Measurements from ENCODE around the gene PHACTR1.

The PHACTR1 gene

GRCh38 chr6:13247627-13248026 lies 531.1 kb downstream of the PHACTR1 start:
- Histone ChIP-seq H3K36me3 (ENCODE audit: control insufficient read depth in 2 of 2, insufficient read depth in 2 of 2, low read length in 2 of 2) (no peaks in the 10 kb centered on the region), H3K27me3 (ENCODE audit: control insufficient read depth in 2 of 2, insufficient read depth in 2 of 2, low read length in 2 of 2) (no peaks in the 10 kb centered on the region), H3K9ac (ENCODE audit: low read depth in 1 of 2, low read length in 2 of 2) (no peak overlapping the region), H3K27ac (ENCODE audit: low read depth in 2 of 2, low read length in 2 of 2) (no peak overlapping the region), H3K9me3 (ENCODE audit: control insufficient read depth in 2 of 2, low read length in 2 of 2) (no peaks in the 10 kb centered on the region), H3K4me1 (ENCODE audit: control insufficient read depth in 2 of 2, insufficient read depth in 2 of 2, low read length in 2 of 2) (no peaks in the 10 kb centered on the region), H3K4me3 (ENCODE audit: low read length in 2 of 2) (no peak overlapping the region)

- no peaks in the 10 kb centered on the region for H3K36me3 ChIP-seq (ENCODE audit: control insufficient read depth in 2 of 2, insufficient read depth in 2 of 2, low read length in 2 of 2)
- H3K9ac ChIP-seq (ENCODE audit: low read depth in 1 of 2, low read length in 2 of 2) = no peak overlapping the region
- H3K4me1 ChIP-seq (ENCODE audit: control insufficient read depth in 2 of 2, insufficient read depth in 2 of 2, low read length in 2 of 2) = no peaks in the 10 kb centered on the region
- H3K27me3 ChIP-seq (ENCODE audit: control insufficient read depth in 2 of 2, insufficient read depth in 2 of 2, low read length in 2 of 2) = no peaks in the 10 kb centered on the region
- H3K4me3 ChIP-seq (ENCODE audit: low read length in 2 of 2) = no peak overlapping the region
- no peaks in the 10 kb centered on the region for H3K9me3 ChIP-seq (ENCODE audit: control insufficient read depth in 2 of 2, low read length in 2 of 2)
- H3K27ac ChIP-seq (ENCODE audit: low read depth in 2 of 2, low read length in 2 of 2) = no peak overlapping the region
These were observed 531.5 kb downstream of the PHACTR1 start for GRCh38 chr6:13248053-13248452.

GRCh38 chr6:13248584-13248985 lies 532.0 kb downstream of the PHACTR1 start:
- no peak overlapping the region for H3K27ac ChIP-seq (ENCODE audit: low read depth in 2 of 2, low read length in 2 of 2)
- H3K36me3 ChIP-seq (ENCODE audit: control insufficient read depth in 2 of 2, insufficient read depth in 2 of 2, low read length in 2 of 2) = no peaks in the 10 kb centered on the region
- H3K9me3 ChIP-seq (ENCODE audit: control insufficient read depth in 2 of 2, low read length in 2 of 2) = no peaks in the 10 kb centered on the region
- H3K4me1 ChIP-seq (ENCODE audit: control insufficient read depth in 2 of 2, insufficient read depth in 2 of 2, low read length in 2 of 2) = no peaks in the 10 kb centered on the region
- H3K4me3 ChIP-seq (ENCODE audit: low read length in 2 of 2) = no peak overlapping the region
- no peak overlapping the region for H3K9ac ChIP-seq (ENCODE audit: low read depth in 1 of 2, low read length in 2 of 2)
- no peaks in the 10 kb centered on the region for H3K27me3 ChIP-seq (ENCODE audit: control insufficient read depth in 2 of 2, insufficient read depth in 2 of 2, low read length in 2 of 2)

GRCh38 chr6:13248994-13249393 lies 532.4 kb downstream of the PHACTR1 start:
- Histone ChIP-seq H3K27ac (ENCODE audit: low read depth in 2 of 2, low read length in 2 of 2) (no peak overlapping the region), H3K4me1 (ENCODE audit: control insufficient read depth in 2 of 2, insufficient read depth in 2 of 2, low read length in 2 of 2) (no peaks in the 10 kb centered on the region), H3K4me3 (ENCODE audit: low read length in 2 of 2) (no peak overlapping the region), H3K9me3 (ENCODE audit: control insufficient read depth in 2 of 2, low read length in 2 of 2) (no peaks in the 10 kb centered on the region), H3K27me3 (ENCODE audit: control insufficient read depth in 2 of 2, insufficient read depth in 2 of 2, low read length in 2 of 2) (no peaks in the 10 kb centered on the region), H3K36me3 (ENCODE audit: control insufficient read depth in 2 of 2, insufficient read depth in 2 of 2, low read length in 2 of 2) (no peaks in the 10 kb centered on the region), H3K9ac (ENCODE audit: low read depth in 1 of 2, low read length in 2 of 2) (no peak overlapping the region)

- no peaks in the 10 kb centered on the region for H3K4me1 ChIP-seq (ENCODE audit: control insufficient read depth in 2 of 2, insufficient read depth in 2 of 2, low read length in 2 of 2)
These were observed 533.2 kb downstream of the PHACTR1 start for GRCh38 chr6:13249817-13250216.

GRCh38 chr6:13250703-13251102 lies 534.1 kb downstream of the PHACTR1 start:
- Histone ChIP-seq H3K4me1 (ENCODE audit: control insufficient read depth in 2 of 2, insufficient read depth in 2 of 2, low read length in 2 of 2) (no peaks in the 10 kb centered on the region), H3K4me3 (ENCODE audit: low read length in 2 of 2) (no peak overlapping the region), H3K27ac (ENCODE audit: low read depth in 2 of 2, low read length in 2 of 2) (no peak overlapping the region), H3K9me3 (ENCODE audit: control insufficient read depth in 2 of 2, low read length in 2 of 2) (no peaks in the 10 kb centered on the region), H3K9ac (ENCODE audit: low read depth in 1 of 2, low read length in 2 of 2) (no peak overlapping the region), H3K36me3 (ENCODE audit: control insufficient read depth in 2 of 2, insufficient read depth in 2 of 2, low read length in 2 of 2) (no peaks in the 10 kb centered on the region), H3K27me3 (ENCODE audit: control insufficient read depth in 2 of 2, insufficient read depth in 2 of 2, low read length in 2 of 2) (no peaks in the 10 kb centered on the region)

More at GRCh38 chr6:13249817-13250216, 533.2 kb downstream of the PHACTR1 start:
- no peak overlapping the region for H3K4me3 ChIP-seq (ENCODE audit: low read length in 2 of 2)
- H3K36me3 ChIP-seq (ENCODE audit: control insufficient read depth in 2 of 2, insufficient read depth in 2 of 2, low read length in 2 of 2) = no peaks in the 10 kb centered on the region
- H3K9me3 ChIP-seq (ENCODE audit: control insufficient read depth in 2 of 2, low read length in 2 of 2) = no peaks in the 10 kb centered on the region
- H3K9ac ChIP-seq (ENCODE audit: low read depth in 1 of 2, low read length in 2 of 2) = no peak overlapping the region
- no peaks in the 10 kb centered on the region for H3K27me3 ChIP-seq (ENCODE audit: control insufficient read depth in 2 of 2, insufficient read depth in 2 of 2, low read length in 2 of 2)
- H3K27ac ChIP-seq (ENCODE audit: low read depth in 2 of 2, low read length in 2 of 2) = no peak overlapping the region

- Histone ChIP-seq H3K27ac (ENCODE audit: low read depth in 2 of 2, low read length in 2 of 2) (no peak overlapping the region), H3K36me3 (ENCODE audit: control insufficient read depth in 2 of 2, insufficient read depth in 2 of 2, low read length in 2 of 2) (no peaks in the 10 kb centered on the region), H3K9ac (ENCODE audit: low read depth in 1 of 2, low read length in 2 of 2) (no peak overlapping the region), H3K4me1 (ENCODE audit: control insufficient read depth in 2 of 2, insufficient read depth in 2 of 2, low read length in 2 of 2) (no peaks in the 10 kb centered on the region), H3K9me3 (ENCODE audit: control insufficient read depth in 2 of 2, low read length in 2 of 2) (no peaks in the 10 kb centered on the region), H3K27me3 (ENCODE audit: control insufficient read depth in 2 of 2, insufficient read depth in 2 of 2, low read length in 2 of 2) (no peaks in the 10 kb centered on the region), H3K4me3 (ENCODE audit: low read length in 2 of 2) (no peak overlapping the region)
These were observed 534.7 kb downstream of the PHACTR1 start for GRCh38 chr6:13251242-13251641.

GRCh38 chr6:13252790-13253189 lies 536.2 kb downstream of the PHACTR1 start:
- H3K27ac ChIP-seq (ENCODE audit: low read depth in 2 of 2, low read length in 2 of 2) = no peak overlapping the region
- H3K4me3 ChIP-seq (ENCODE audit: low read length in 2 of 2) = no peak overlapping the region
- H3K36me3 ChIP-seq (ENCODE audit: control insufficient read depth in 2 of 2, insufficient read depth in 2 of 2, low read length in 2 of 2) = no peaks in the 10 kb centered on the region
- no peaks in the 10 kb centered on the region for H3K4me1 ChIP-seq (ENCODE audit: control insufficient read depth in 2 of 2, insufficient read depth in 2 of 2, low read length in 2 of 2)
- no peaks in the 10 kb centered on the region for H3K9me3 ChIP-seq (ENCODE audit: control insufficient read depth in 2 of 2, low read length in 2 of 2)
- no peak overlapping the region for H3K9ac ChIP-seq (ENCODE audit: low read depth in 1 of 2, low read length in 2 of 2)
- no peaks in the 10 kb centered on the region for H3K27me3 ChIP-seq (ENCODE audit: control insufficient read depth in 2 of 2, insufficient read depth in 2 of 2, low read length in 2 of 2)

GRCh38 chr6:13253272-13253671 lies 536.7 kb downstream of the PHACTR1 start:
- Histone ChIP-seq H3K27ac (ENCODE audit: low read depth in 2 of 2, low read length in 2 of 2) (no peak overlapping the region), H3K9ac (ENCODE audit: low read depth in 1 of 2, low read length in 2 of 2) (no peak overlapping the region), H3K27me3 (ENCODE audit: control insufficient read depth in 2 of 2, insufficient read depth in 2 of 2, low read length in 2 of 2) (no peaks in the 10 kb centered on the region), H3K36me3 (ENCODE audit: control insufficient read depth in 2 of 2, insufficient read depth in 2 of 2, low read length in 2 of 2) (no peaks in the 10 kb centered on the region), H3K9me3 (ENCODE audit: control insufficient read depth in 2 of 2, low read length in 2 of 2) (no peaks in the 10 kb centered on the region), H3K4me3 (ENCODE audit: low read length in 2 of 2) (no peak overlapping the region), H3K4me1 (ENCODE audit: control insufficient read depth in 2 of 2, insufficient read depth in 2 of 2, low read length in 2 of 2) (no peaks in the 10 kb centered on the region)

GRCh38 chr6:13256266-13257001 lies 539.9 kb downstream of the PHACTR1 start:
- Histone ChIP-seq H3K9me3 (ENCODE audit: control insufficient read depth in 2 of 2, low read length in 2 of 2) (no peaks in the 10 kb centered on the region), H3K27ac (ENCODE audit: low read depth in 2 of 2, low read length in 2 of 2) (no peak overlapping the region), H3K36me3 (ENCODE audit: control insufficient read depth in 2 of 2, insufficient read depth in 2 of 2, low read length in 2 of 2) (no peaks in the 10 kb centered on the region), H3K27me3 (ENCODE audit: control insufficient read depth in 2 of 2, insufficient read depth in 2 of 2, low read length in 2 of 2) (no peaks in the 10 kb centered on the region), H3K4me1 (ENCODE audit: control insufficient read depth in 2 of 2, insufficient read depth in 2 of 2, low read length in 2 of 2) (no peaks in the 10 kb centered on the region), H3K9ac (ENCODE audit: low read depth in 1 of 2, low read length in 2 of 2) (no peak overlapping the region), H3K4me3 (ENCODE audit: low read length in 2 of 2) (no peak overlapping the region)
